NCI-H2227 (cell line): ENCODE data around the gene COMMD6.

ENCODE experiments used
- DNase-seq: peaks from one replicate; lab custom pipeline; 2025; ENCODE audit not compliant: unreplicated experiment; lab: John Stamatoyannopoulos, UW

COMMD6 gene

GRCh38 chr13:75485286-75486062 lies 52.2 kb downstream of the COMMD6 start:
- no peak for DNase-seq

GRCh38 chr13:75482820-75483079 lies 54.9 kb downstream of the COMMD6 start:
- DNase-seq, result no peak

DNA sequence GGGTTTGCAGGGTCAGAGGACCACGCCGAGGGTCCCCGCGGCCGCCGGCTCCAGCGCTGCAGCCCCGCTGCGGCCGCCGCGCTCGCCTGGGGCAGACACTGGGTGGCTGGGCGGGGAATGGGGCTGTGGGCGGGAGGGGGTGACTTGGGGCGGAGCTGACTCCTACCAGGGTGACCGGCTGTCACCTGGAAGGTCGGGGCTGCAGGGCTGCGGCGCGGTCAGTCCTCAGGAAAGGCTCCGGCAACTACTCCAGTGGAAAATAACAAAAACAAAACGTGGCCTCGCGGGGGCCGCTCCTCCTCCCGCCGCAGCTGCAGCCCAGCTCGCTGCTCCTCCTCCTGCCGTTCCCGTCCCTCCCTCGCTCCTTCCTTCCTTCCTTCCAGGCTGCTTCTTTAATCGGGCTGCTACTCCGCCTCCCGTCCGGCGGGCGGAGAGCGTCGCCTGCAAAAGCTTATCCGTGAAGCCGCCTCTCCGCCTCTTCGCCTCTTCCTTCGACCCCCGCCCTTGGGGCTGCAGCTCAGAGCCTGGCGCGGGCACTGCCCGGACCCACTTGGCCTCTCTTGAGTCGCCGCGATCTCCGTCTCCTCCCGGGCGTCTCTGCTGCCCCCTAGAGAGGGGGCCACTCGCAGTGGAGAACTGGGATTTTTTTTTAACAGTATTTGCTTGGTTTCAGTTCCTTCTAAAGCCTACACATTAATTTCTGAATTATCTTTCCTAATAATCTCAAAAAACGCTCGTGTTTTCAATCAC lies 55.4 kb downstream of the COMMD6 start, which contains the start of gene TBC1D4:
Gene TBC1D4 (minus strand): TSS at position 100 of the 750 bp plus-strand sequence. CDS start 402 bp downstream, outside the sequence.
- DNase-seq, result peak; percentile 87

DNA sequence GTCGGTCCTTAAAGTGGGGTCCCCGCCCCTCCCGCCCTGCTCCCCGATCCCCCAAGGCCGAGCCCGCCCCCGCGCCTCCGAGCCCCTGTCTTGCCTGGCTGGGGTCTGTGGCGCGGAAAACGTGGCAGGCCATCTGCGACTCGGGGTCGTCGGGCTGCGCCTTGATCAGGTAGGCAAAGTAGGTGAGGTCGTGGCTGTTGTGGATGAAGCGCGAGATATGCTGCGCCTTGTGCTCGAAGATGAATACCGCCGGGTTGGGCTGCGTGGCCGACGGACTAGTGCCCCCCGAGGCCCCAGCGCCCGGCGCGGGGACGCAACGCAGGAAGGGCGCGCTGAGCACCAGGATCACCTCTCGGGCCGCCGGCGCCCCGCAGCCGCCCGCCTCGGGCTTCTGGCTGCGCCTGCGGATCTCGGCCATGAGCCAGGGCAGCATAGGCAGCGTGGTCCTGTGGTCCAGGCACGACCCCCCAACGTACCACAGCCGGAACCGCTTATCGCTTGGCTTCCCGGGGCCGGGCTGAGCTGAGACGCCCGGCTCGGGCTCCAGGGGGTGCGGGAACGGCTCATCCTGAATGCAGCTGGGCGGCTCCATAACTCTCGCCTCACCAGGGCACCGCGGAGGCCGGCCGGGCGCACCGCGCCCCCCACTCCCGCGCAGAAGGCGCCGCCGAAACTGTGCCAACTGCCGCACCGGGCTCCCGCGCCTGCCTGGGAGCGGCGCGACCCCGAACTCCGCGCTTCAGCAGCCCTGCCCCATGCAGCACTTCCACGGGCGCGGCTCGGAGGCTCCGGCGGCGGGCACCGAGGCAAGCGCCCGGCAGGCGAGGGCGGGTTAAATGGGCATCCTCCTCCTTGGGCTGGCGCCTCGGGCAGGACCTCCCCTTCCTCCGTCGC lies 56.2 kb downstream of the COMMD6 start:
- DNase-seq, result peak; percentile 45

DNA sequence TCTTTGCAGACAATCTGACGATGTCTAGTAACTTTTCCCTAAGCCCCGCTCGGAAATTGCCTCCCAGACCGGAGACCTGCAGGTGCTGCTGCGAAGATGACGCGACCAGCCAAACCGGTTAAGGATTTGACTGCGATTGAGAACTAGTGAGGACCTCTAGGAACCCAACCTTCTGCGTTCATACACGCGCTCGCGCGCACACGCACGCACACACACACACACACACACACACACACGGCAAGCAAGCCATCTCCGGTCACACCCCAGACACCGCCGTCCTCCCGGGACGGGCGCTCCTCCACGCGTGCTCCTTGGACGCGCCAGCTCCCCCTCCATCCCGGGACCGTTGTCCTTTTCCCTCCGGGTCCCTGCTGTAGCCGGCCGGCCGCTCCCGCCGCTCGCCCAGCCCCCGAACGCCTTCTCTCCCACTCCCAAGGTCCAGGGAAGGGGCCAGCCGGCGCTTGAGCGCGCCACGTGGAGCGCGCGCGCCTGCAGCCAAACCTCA lies 56.9 kb downstream of the COMMD6 start:
- DNase-seq, result peak; percentile 59

DNA sequence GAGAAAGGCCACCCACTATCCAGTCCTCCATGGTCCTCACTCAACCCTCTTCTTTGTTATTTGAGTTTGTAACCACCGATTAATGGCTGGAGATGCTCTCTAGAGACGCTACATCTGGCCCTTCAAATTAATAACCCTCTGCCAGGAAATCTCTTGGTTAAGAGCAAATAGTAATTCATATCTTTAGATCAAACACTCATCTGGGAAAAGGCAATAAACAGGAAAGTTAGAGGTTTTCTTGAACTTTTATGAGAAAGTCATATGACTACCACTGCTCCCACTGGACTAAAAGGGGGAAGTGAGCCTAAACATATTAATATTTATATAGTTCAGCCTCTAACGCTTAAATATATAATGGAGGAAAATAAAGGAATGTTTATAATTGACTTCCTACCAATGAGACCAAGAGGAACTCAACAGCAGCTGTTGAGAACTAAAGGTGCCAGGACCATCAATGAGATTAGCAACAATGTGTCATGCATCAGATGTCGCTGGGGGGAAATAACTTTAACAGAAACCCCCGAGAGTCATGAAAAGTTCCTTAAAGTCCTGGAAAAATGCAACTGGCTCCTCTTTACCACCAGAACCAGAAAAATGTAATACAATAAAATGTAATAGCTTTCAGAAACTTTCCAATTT lies 58.4 kb downstream of the COMMD6 start:
- DNase-seq, result peak; percentile 40

- no peak for DNase-seq
These were observed 59.0 kb downstream of the COMMD6 start for GRCh38 chr13:75478659-75479058.
